Measurements from ENCODE around the gene SMC5. TPM values are rescaled to one million over a fixed set of nuclear protein-coding genes. Genes with fewer than 3 reads are reported as not detected.

Gene SMC5
- total RNA-seq, 4 donors from 2014 or later: 15.1 to 26.7 (median 19.1) TPM

DNA sequence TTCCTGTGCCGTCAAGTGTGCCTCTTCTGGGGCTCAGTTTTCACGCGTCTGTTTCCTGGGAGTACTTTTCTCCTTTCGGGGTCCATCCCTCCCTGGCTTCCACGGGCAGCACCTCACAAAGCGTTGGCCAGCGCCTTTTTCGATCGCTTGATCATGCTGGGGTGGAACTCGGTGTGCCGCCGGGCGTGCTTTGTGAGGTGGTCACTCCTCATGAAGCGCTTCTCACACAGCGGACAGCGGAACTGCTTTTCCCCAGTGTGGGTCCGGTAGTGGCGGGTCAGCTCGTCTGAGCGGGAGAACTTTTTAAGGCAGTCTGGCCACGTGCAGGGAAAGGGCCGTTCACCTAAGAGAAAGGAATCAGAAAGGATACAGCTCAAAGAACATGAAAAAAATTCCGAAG, 128.9 kb downstream of the SMC5 start:
- WGBS, 2 donors: 90 to 92% methylated on average over 23 of the region's 23 CpGs
- H3K4me3 ChIP-seq (ENCODE audit: low read depth, poor library complexity, severe bottlenecking): no peak overlapping the region
- no peak for TF ChIP-seq POLR2A (IDR thresholded peaks at IDR 0.05)
- intact Hi-C loops (cut with DNase I; ENCODE audit: low total_unique reads): no loop called here
- no peak for DNase-seq (ENCODE audit: low spot score in 2 of 2)

- H3K4me3 ChIP-seq (ENCODE audit: low read depth, poor library complexity, severe bottlenecking): no peak overlapping the region
- DNase-seq (ENCODE audit: low spot score in 2 of 2): no peak
- no peak for TF ChIP-seq CTCF (IDR thresholded peaks at IDR 0.05)
- no peak for TF ChIP-seq POLR2A (IDR thresholded peaks at IDR 0.05)
- intact Hi-C loops (cut with DNase I; ENCODE audit: low total_unique reads): no loop called here
- WGBS, 2 donors: 65 to 79% methylated on average over 3 of the region's 3 CpGs
These were observed 130.4 kb downstream of the SMC5 start for GRCh38 chr9:70389188-70389587.

GRCh38 chr9:70389621-70390266, 131.0 kb downstream of the SMC5 start:
- intact Hi-C loops (cut with DNase I; ENCODE audit: low total_unique reads): no loop called here
- no peak overlapping the region for H3K4me3 ChIP-seq (ENCODE audit: low read depth, poor library complexity, severe bottlenecking)
- TF ChIP-seq POLR2A (IDR thresholded peaks at IDR 0.05) (no peak), CTCF (IDR thresholded peaks at IDR 0.05) (no peak)
- 47 to 55% methylated on average over 10 of the region's 10 CpGs for WGBS, 2 donors
- DNase-seq (ENCODE audit: low spot score in 2 of 2): no peak

GRCh38 chr9:70390933-70391341, 132.2 kb downstream of the SMC5 start:
- DNase-seq (ENCODE audit: low spot score in 2 of 2): no peak
- no peak overlapping the region for H3K4me3 ChIP-seq (ENCODE audit: low read depth, poor library complexity, severe bottlenecking)
- WGBS, 2 donors: 72 to 75% methylated on average over 2 of the region's 2 CpGs
- no peak for TF ChIP-seq POLR2A (IDR thresholded peaks at IDR 0.05)
- TF ChIP-seq CTCF (IDR thresholded peaks at IDR 0.05): no peak
- intact Hi-C loops (cut with DNase I; ENCODE audit: low total_unique reads): no loop called here

- WGBS, 2 donors: 53 to 61% methylated on average over 2 of the region's 2 CpGs
- no peak overlapping the region for H3K4me3 ChIP-seq (ENCODE audit: low read depth, poor library complexity, severe bottlenecking)
- intact Hi-C loops (cut with DNase I; ENCODE audit: low total_unique reads): no loop called here
- DNase-seq (ENCODE audit: low spot score in 2 of 2): no peak
- no peak for TF ChIP-seq POLR2A (IDR thresholded peaks at IDR 0.05)
- no peak for TF ChIP-seq CTCF (IDR thresholded peaks at IDR 0.05)
These were observed 133.4 kb downstream of the SMC5 start for GRCh38 chr9:70392189-70392588.

DNA sequence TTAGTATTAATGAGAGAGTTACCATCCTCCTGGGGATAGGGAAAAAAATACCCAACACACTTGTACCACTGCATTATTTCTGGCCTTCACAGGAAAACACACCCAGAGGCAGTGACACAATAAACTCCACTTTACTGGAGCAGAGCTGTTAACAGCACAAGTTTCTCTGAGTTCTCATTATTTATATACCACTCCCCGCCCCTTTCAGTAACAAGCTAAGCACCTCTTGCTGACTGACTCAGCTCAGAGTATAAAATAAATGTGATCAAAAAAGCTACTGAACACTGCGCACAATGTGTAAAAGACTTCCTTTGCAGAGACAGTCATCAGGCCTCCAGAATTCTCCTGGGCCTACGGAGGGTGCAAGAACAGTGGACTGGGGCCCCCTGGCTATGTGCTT, 134.1 kb downstream of the SMC5 start:
- no peak for DNase-seq (ENCODE audit: low spot score in 2 of 2)
- no peak overlapping the region for H3K4me3 ChIP-seq (ENCODE audit: low read depth, poor library complexity, severe bottlenecking)
- intact Hi-C loops (cut with DNase I; ENCODE audit: low total_unique reads): no loop called here
- TF ChIP-seq POLR2A (IDR thresholded peaks at IDR 0.05) (no peak), CTCF (IDR thresholded peaks at IDR 0.05) (no peak)
- 60 to 66% methylated on average over 3 of the region's 3 CpGs for WGBS, 2 donors

Measured in lower leg skin (tissue), 4 donors.